Panc1 (cell line): Measurements from ENCODE around the gene MTERF4. TPM values are rescaled to one million over a fixed set of nuclear protein-coding genes. Genes with fewer than 3 reads are reported as not detected.

Experiments used
- ATAC-seq: fragments of 200-7000 bp; cut with Tn5 transposase; 2 replicates; pipeline ENCODE4 v1.9.1; 2020; ENCODE audit warnings: mild to moderate bottlenecking, moderate library complexity
- BruUV-seq: library from RNA; stranded (reverse); fragments of 400-500 nt; replicated peaks from 2 replicates; lab custom pipeline; 2021; lab: Mats Ljungman, UMichigan
- CTCF ChIA-PET: fragments of 300-600 bp; sonication (Branson Sonifier 250); formaldehyde crosslinking; loops from one replicate; lab custom pipeline; 2022; ENCODE audit warnings: antibody characterized with exemption; lab: Charles Lee
- POLR2A ChIA-PET: fragments of 300-600 bp; sonication (Branson Sonifier 250); formaldehyde crosslinking; loops from one replicate; lab custom pipeline; 2022; ENCODE audit warnings: antibody characterized with exemption; lab: Charles Lee
- DNase-seq: peaks from one replicate; pipeline ENCODE4 v3.0.0-alpha.2; 2010; ENCODE audit warnings: low read depth, low spot score
- H3K27ac ChIP-seq: 2 replicates; pipeline ENCODE4 v1.5.1; 2011; ENCODE audit warnings: mild to moderate bottlenecking, low read length, inconsistent platforms
- H3K27me3 ChIP-seq: fragments of 200-500 bp; sonication (Bioruptor generic); 2 replicates; pipeline ENCODE4 v1.6.0; 2014; ENCODE audit warnings: low read length, inconsistent platforms; ENCODE audit not compliant: control insufficient read depth, insufficient read depth
- H3K36me3 ChIP-seq: fragments of 200-500 bp; sonication (Bioruptor generic); 2 replicates; pipeline ENCODE4 v1.5.1; 2014; ENCODE audit warnings: inconsistent platforms, mild to moderate bottlenecking, low read length, moderate library complexity; ENCODE audit not compliant: control insufficient read depth, insufficient read depth
- H3K4me1 ChIP-seq: 2 replicates; pipeline ENCODE4 v1.5.1; 2011; ENCODE audit warnings: inconsistent platforms, mild to moderate bottlenecking, low read length, moderate library complexity; ENCODE audit not compliant: control insufficient read depth, insufficient read depth
- H3K4me3 ChIP-seq, 2 experiments: 2 replicates each; pipeline ENCODE4 v1.5.1; 2011 to 2012; ENCODE audit warnings: low read depth in 2 of 2, low read length in 2 of 2, mild to moderate bottlenecking in 2 of 2, inconsistent platforms in 1 of 2, moderate library complexity in 1 of 2
- H3K9me3 ChIP-seq: fragments of 200-500 bp; sonication (Bioruptor generic); 2 replicates; pipeline ENCODE4 v1.5.1; 2014; ENCODE audit warnings: low read depth, mild to moderate bottlenecking, inconsistent platforms, low read length, moderate library complexity; ENCODE audit not compliant: control insufficient read depth, insufficient read depth
- POLR2AphosphoS5 ChIP-seq: IDR thresholded peaks from 2 replicates; pipeline ENCODE4 v1.6.1; 2012; ENCODE audit warnings: mild to moderate bottlenecking, low read depth, low read length, moderate library complexity
- SIN3A ChIP-seq: IDR thresholded peaks from 2 replicates; pipeline ENCODE4 v1.6.1; 2012; ENCODE audit warnings: low read depth, mild to moderate bottlenecking, low read length, moderate library complexity, borderline replicate concordance; ENCODE audit not compliant: insufficient read depth
- TCF7L2 ChIP-seq: IDR thresholded peaks from 2 replicates; pipeline ENCODE4 v1.6.1; 2011; ENCODE audit warnings: mild to moderate bottlenecking, low read depth, low read length, inconsistent platforms
- in situ Hi-C: cut with HindIII; loops from 2 replicates; pipeline ENCODE4 v1.10.0; 2016; ENCODE audit warnings: low sequenced_read_pairs, low pct_unique_long_range_greater_than_20kb
- intact Hi-C: fragments of 100-400 bp; cut with micrococcal nuclease; formaldehyde crosslinking; loops from one replicate; pipeline ENCODE4 v1.10.0; 2022; ENCODE audit not compliant: unreplicated experiment
- total RNA-seq: library from RNA; stranded (reverse); gene quantifications from one replicate; pipeline ENCODE4 v1.2.1, GENCODE V29; 2021; ENCODE audit not compliant: unreplicated experiment
- TF ChIP-seq, protein P1 (sequence below), 2 experiments: IDR thresholded peaks; 2 replicates each; pipeline ENCODE4 v1.6.1; 2011 to 2012; ENCODE audit warnings: low read depth in 2 of 2, control low read depth in 1 of 2, low read length in 1 of 2, mild to moderate bottlenecking in 1 of 2, moderate library complexity in 1 of 2; ENCODE audit not compliant: insufficient read depth in 1 of 2
- TF ChIP-seq, protein P2 (sequence below): fragments of 450-650 bp; IDR thresholded peaks from 2 replicates; pipeline ENCODE4 v1.5.1; 2017; ENCODE audit warnings: mild to moderate bottlenecking

Gene MTERF4
- total RNA-seq, 1 experiment from 2014 or later, result 28.9 TPM

DNA sequence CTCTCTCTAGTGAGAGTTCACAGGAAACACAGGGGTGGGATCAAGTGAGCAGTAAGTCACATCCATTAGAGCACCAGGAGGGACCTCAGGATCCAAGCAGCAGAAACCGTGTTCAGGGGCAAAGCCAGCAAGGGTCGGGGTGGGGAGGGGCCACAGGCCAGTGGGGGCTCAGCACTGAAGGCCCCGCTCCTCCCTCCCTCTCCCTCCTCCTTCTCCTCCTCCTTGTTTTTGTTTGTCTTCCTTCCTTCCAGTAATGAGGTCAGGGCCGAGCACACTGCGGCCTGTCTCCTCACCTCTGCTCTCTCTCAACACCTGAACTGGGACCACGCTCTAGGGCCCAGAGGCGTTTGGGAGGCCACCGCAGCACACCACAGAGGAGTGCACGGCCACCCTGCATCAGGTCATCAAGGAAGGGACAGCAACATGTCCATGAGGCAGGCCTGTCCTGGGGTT is 20.9 kb downstream of the MTERF4 start:
- no peak overlapping the region for H3K4me3 ChIP-seq
- no peaks in the 10 kb centered on the region for H3K36me3 ChIP-seq
- TF ChIP-seq TCF7L2 (no peak), POLR2AphosphoS5 (no peak), SIN3A (no peak)
- TF ChIP-seq, protein P1, sequence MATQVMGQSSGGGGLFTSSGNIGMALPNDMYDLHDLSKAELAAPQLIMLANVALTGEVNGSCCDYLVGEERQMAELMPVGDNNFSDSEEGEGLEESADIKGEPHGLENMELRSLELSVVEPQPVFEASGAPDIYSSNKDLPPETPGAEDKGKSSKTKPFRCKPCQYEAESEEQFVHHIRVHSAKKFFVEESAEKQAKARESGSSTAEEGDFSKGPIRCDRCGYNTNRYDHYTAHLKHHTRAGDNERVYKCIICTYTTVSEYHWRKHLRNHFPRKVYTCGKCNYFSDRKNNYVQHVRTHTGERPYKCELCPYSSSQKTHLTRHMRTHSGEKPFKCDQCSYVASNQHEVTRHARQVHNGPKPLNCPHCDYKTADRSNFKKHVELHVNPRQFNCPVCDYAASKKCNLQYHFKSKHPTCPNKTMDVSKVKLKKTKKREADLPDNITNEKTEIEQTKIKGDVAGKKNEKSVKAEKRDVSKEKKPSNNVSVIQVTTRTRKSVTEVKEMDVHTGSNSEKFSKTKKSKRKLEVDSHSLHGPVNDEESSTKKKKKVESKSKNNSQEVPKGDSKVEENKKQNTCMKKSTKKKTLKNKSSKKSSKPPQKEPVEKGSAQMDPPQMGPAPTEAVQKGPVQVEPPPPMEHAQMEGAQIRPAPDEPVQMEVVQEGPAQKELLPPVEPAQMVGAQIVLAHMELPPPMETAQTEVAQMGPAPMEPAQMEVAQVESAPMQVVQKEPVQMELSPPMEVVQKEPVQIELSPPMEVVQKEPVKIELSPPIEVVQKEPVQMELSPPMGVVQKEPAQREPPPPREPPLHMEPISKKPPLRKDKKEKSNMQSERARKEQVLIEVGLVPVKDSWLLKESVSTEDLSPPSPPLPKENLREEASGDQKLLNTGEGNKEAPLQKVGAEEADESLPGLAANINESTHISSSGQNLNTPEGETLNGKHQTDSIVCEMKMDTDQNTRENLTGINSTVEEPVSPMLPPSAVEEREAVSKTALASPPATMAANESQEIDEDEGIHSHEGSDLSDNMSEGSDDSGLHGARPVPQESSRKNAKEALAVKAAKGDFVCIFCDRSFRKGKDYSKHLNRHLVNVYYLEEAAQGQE (IDR thresholded peaks at IDR 0.05; ENCODE audit: insufficient read depth in 1 of 2, low read depth in 2 of 2, low read length in 1 of 2), result no peak
- TF ChIP-seq, protein P2, sequence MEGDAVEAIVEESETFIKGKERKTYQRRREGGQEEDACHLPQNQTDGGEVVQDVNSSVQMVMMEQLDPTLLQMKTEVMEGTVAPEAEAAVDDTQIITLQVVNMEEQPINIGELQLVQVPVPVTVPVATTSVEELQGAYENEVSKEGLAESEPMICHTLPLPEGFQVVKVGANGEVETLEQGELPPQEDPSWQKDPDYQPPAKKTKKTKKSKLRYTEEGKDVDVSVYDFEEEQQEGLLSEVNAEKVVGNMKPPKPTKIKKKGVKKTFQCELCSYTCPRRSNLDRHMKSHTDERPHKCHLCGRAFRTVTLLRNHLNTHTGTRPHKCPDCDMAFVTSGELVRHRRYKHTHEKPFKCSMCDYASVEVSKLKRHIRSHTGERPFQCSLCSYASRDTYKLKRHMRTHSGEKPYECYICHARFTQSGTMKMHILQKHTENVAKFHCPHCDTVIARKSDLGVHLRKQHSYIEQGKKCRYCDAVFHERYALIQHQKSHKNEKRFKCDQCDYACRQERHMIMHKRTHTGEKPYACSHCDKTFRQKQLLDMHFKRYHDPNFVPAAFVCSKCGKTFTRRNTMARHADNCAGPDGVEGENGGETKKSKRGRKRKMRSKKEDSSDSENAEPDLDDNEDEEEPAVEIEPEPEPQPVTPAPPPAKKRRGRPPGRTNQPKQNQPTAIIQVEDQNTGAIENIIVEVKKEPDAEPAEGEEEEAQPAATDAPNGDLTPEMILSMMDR, result no peak
- in situ Hi-C loops (no loop called here), intact Hi-C loops (no loop called here)
- H3K27me3 ChIP-seq, result no peaks in the 10 kb centered on the region
- H3K4me1 ChIP-seq, result no peaks in the 10 kb centered on the region
- ATAC-seq, result no peak
- no peaks in the 10 kb centered on the region for H3K9me3 ChIP-seq
- ChIA-PET CTCF (no interaction called here), POLR2A (no interaction called here)
- BruUV-seq, result no TSS peak
- H3K27ac ChIP-seq, result no peak overlapping the region
- no peak for DNase-seq

DNA sequence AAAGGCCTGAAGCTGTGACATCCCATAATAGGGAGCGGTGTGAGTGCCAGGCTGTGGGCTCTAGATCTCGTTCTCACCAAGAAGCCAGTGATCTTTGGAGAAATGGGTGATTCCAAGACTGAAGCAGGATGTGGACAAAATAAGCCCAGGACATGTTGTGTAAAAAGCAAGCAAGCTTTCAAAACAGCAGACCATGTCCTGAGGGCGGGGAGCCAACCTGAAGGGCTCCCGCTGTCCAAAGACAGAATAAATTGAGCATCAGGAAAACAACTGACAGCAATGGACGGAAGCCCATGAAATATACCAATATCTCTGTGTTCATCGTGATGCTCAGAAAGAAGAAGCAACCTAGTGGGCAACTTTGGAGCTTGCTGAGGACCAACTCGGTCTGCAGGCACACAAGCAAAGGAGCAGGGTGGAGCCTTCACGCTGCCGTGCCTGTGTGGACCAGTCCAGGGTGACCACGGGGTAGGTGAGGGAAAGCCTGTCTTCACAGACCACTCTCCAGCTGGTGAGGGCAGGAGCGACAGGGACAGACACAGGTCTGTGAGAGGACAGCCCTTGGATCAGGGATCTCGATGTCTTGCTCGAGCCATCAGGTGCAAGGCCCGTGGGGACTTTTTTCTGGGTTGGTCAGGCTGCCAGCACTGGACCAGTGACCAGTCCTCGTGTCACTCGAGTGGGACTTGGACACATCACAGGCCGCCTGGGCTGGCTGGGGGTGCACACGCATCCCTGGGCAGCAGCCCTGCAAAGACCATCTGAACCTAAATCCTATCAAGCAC is 21.5 kb downstream of the MTERF4 start:
- no peak overlapping the region for H3K4me3 ChIP-seq
- TF ChIP-seq, protein P1 (IDR thresholded peaks at IDR 0.05; ENCODE audit: insufficient read depth in 1 of 2, low read depth in 2 of 2, low read length in 1 of 2), result no peak
- TF ChIP-seq TCF7L2 (no peak), POLR2AphosphoS5 (no peak), SIN3A (no peak)
- no peaks in the 10 kb centered on the region for H3K9me3 ChIP-seq
- no TSS peak for BruUV-seq
- intact Hi-C loops, result no loop called here
- in situ Hi-C loops, result no loop called here
- no peak overlapping the region for H3K27ac ChIP-seq
- H3K27me3 ChIP-seq, result no peaks in the 10 kb centered on the region
- CTCF ChIA-PET, result interaction anchor here (0.6 kb wide), 1 partner anchor 71 kb away, joined by 3 read pairs; no protein-coding TSS in a partner anchor
- no peak for ATAC-seq
- no peak for DNase-seq
- no peaks in the 10 kb centered on the region for H3K36me3 ChIP-seq
- no peaks in the 10 kb centered on the region for H3K4me1 ChIP-seq
- POLR2A ChIA-PET, result no interaction called here
